HepG2 (cell line): Measurements from ENCODE around the gene NTSR2. TPM values are rescaled to one million over a fixed set of nuclear protein-coding genes. Genes with fewer than 3 reads are reported as not detected.

Source experiments
- ADNP ChIP-seq: sonication (generic); formaldehyde crosslinking; IDR thresholded peaks from 2 replicates; pipeline ENCODE4 v1.4.0; 2020; ENCODE audit warnings: missing genetic modification reagents
- CAMTA2 ChIP-seq: sonication (generic); formaldehyde crosslinking; IDR thresholded peaks from 2 replicates; pipeline ENCODE4 v1.4.0; 2020; ENCODE audit warnings: mild to moderate bottlenecking, missing genetic modification reagents, borderline replicate concordance
- CHD4 ChIP-seq: fragments of 200-600 bp; sonication (generic); IDR thresholded peaks from 2 replicates; pipeline ENCODE4 v1.7.0; 2017; ENCODE audit warnings: mild to moderate bottlenecking, low read length, borderline replicate concordance
- ELF1 ChIP-seq: sonication (generic); formaldehyde crosslinking; IDR thresholded peaks from 2 replicates; pipeline ENCODE4 v1.4.0; 2020; ENCODE audit warnings: missing genetic modification reagents
- GZF1 ChIP-seq: sonication (generic); formaldehyde crosslinking; IDR thresholded peaks from 2 replicates; pipeline ENCODE4 v1.5.1; 2020; ENCODE audit warnings: mild to moderate bottlenecking, missing genetic modification reagents
- KDM3A ChIP-seq: IDR thresholded peaks from 2 replicates; pipeline ENCODE4 v1.6.1; 2018; ENCODE audit warnings: low read depth, missing compliant biosample characterization
- KLF16 ChIP-seq, 2 experiments: sonication (generic) in 1 of 2; formaldehyde crosslinking in 1 of 2; IDR thresholded peaks; 2 replicates each; pipeline versions ENCODE4 v1.6.1 to v1.8.0; 2016 to 2023; ENCODE audit warnings: missing genetic modification reagents in 2 of 2, missing compliant biosample characterization in 1 of 2
- POGK ChIP-seq: sonication (generic); formaldehyde crosslinking; conservative IDR thresholded peaks from 2 replicates; pipeline ENCODE4 v1.8.0; 2022; ENCODE audit warnings: mild to moderate bottlenecking, moderate library complexity, missing genetic modification reagents
- SNAPC4 ChIP-seq: sonication (generic); formaldehyde crosslinking; IDR thresholded peaks from 2 replicates; pipeline ENCODE4 v1.4.0; 2020; ENCODE audit warnings: mild to moderate bottlenecking, missing genetic modification reagents
- SOX6 ChIP-seq, 2 experiments: fragments of 450-650 bp in 1 of 2; sonication (generic) in 1 of 2; formaldehyde crosslinking in 1 of 2; IDR thresholded peaks; 2 replicates each; pipeline versions ENCODE4 v1.4.0 to v1.6.1; 2017 to 2020; ENCODE audit warnings: antibody characterized with exemption in 1 of 2, mild to moderate bottlenecking in 1 of 2, missing genetic modification reagents in 1 of 2
- SRSF1 ChIP-seq: fragments of 200-400 bp; formaldehyde crosslinking; optimal IDR thresholded peaks from 2 replicates; pipeline ENCODE3; 2017; ENCODE audit warnings: mild to moderate bottlenecking, low read depth, low read length, moderate library complexity
- SRY ChIP-seq: sonication (generic); formaldehyde crosslinking; IDR thresholded peaks from 2 replicates; pipeline ENCODE4 v1.8.0; 2022; ENCODE audit warnings: mild to moderate bottlenecking, missing genetic modification reagents
- STAG1 ChIP-seq: sonication (generic); formaldehyde crosslinking; IDR thresholded peaks from 2 replicates; pipeline ENCODE4 v1.4.0; 2020; ENCODE audit warnings: missing genetic modification reagents
- TBL1XR1 ChIP-seq: fragments of 150-350 bp; IDR thresholded peaks from 2 replicates; pipeline ENCODE4 v1.6.1; 2014; ENCODE audit warnings: borderline replicate concordance, low read length; ENCODE audit not compliant: partially characterized antibody
- ZBTB26 ChIP-seq: IDR thresholded peaks from 2 replicates; pipeline ENCODE4 v1.6.1; 2016; ENCODE audit warnings: missing compliant biosample characterization, missing genetic modification reagents, borderline replicate concordance
- ZBTB37 ChIP-seq: sonication (generic); formaldehyde crosslinking; IDR thresholded peaks from 2 replicates; pipeline ENCODE4 v1.4.0; 2020; ENCODE audit warnings: mild to moderate bottlenecking, missing genetic modification reagents
- ZNF180 ChIP-seq: sonication (generic); formaldehyde crosslinking; IDR thresholded peaks from 2 replicates; pipeline ENCODE4 v1.4.0; 2020; ENCODE audit warnings: low read depth, missing genetic modification reagents, borderline replicate concordance
- ZNF605 ChIP-seq: sonication (generic); formaldehyde crosslinking; IDR thresholded peaks from 2 replicates; pipeline ENCODE4 v1.8.0; 2022; ENCODE audit warnings: mild to moderate bottlenecking, missing genetic modification reagents
- ZNF749 ChIP-seq: sonication (generic); formaldehyde crosslinking; IDR thresholded peaks from 2 replicates; pipeline ENCODE4 v1.8.0; 2022; ENCODE audit warnings: mild to moderate bottlenecking, missing genetic modification reagents, moderate library complexity, borderline replicate concordance
- polyA plus RNA-seq, 8 experiments: library from polyadenylated mRNA; depleted of rRNA in 3 of 8; stranded (reverse) in 7 of 8; unstranded in 1 of 8; fragments of >200 nt; fragmentation: Illumina TruSeq in 4 of 8; extraction: Trizol in 4 of 8; gene quantifications; 2 replicates each; pipeline versions ENCODE4 v1.2.1 to v1.2.3, GENCODE V29; 2011 to 2016; ENCODE audit warnings: low read depth in 4 of 8, missing spikeins in 1 of 8, mixed read lengths in 1 of 8; ENCODE audit not compliant: insufficient read depth in 1 of 8
- total RNA-seq, 5 experiments: library from RNA; depleted of rRNA; stranded (reverse); fragments of >200 nt; fragmentation: Illumina TruSeq; extraction: Trizol; gene quantifications; 2 replicates each; pipeline ENCODE4 v1.2.3, GENCODE V29; 2016; ENCODE audit warnings: low read depth in 1 of 5

Gene NTSR2
- total and polyA plus RNA-seq, 2 of the 13 experiments (the other 11 are each of a cell fraction or from before 2014, with no cell fraction given), result not detected

- TF ChIP-seq SNAPC4 (no peak), ZNF180 (no peak; the same call in 1 of the 2 replicates), KDM3A (CRISPR knock-in tag) (peak; percentile 83; the same call in 1 of the 2 replicates), ADNP (0 out of 2 replicates have a peak, but pooled peaks have one; percentile 40), ELF1 (no peak), ZBTB26 (CRISPR knock-in tag) (peak; percentile 96), ZNF749 (CRISPR knock-in tag) (peak; percentile 100), ZNF605 (peak; percentile 84; the same call in 1 of the 2 replicates), ZBTB37 (CRISPR knock-in tag) (no peak), CAMTA2 (peak; percentile 99), KLF16 (CRISPR knock-in tag; IDR thresholded peaks at IDR 0.05) (peak; percentile 65 to 99; a peak in 3 of 4 replicates), STAG1 (CRISPR knock-in tag) (peak; percentile 70), SRY (CRISPR knock-in tag) (peak; percentile 100), POGK (CRISPR knock-in tag) (peak; percentile 100), SOX6 (IDR thresholded peaks at IDR 0.05) (no peak), SOX6 (CRISPR knock-in tag; IDR thresholded peaks at IDR 0.05) (peak; percentile 50), SRSF1 (no peak), TBL1XR1 (no peak), CHD4 (no peak), GZF1 (CRISPR knock-in tag) (0 out of 2 replicates have a peak, but pooled peaks have one; percentile 53)
Measured at GRCh38 chr2:11669454-11670291, at the start of gene NTSR2 (continued).
